Femur (tissue), 1 donor: Measurements from ENCODE around the gene DNAH8.

Experiments
- DNase-seq: peaks from one replicate; pipeline ENCODE4 v3.0.0-alpha.2; 2017

DNAH8 gene

DNA sequence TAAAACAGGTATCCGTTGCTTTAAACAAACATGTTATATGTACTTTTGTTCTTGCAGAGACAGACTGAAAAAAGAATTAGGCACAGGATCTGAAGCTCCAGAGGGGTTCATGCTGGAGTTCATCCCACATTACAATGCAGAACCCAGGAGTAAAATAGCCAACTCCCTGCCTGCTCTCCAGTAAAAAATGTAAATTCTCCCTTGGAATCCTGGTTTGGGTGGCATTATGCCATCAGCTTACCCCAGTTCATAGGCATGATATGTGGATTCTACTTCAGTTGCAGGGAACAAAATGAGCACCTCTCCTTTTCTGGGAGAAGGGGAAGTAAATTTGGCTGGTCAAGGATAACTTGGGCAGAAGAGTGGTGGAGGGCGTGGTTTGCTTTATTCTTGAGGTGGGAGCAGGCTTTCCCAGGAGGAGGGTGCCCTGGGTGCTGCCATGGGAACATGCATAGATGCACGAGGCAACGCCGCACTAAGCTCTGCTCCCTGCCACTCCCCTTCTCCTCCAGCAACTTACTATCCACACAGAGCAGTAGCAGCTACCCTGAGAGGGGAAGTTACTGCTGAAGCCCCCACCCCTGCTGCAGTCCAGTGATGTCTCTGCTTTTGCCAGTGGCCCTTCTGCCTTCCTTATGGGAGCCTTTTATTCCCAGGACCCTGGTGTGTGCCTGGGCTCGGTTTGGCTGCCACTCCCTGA lies 261.8 kb downstream of the DNAH8 start:
- DNase-seq, result no peak

DNA sequence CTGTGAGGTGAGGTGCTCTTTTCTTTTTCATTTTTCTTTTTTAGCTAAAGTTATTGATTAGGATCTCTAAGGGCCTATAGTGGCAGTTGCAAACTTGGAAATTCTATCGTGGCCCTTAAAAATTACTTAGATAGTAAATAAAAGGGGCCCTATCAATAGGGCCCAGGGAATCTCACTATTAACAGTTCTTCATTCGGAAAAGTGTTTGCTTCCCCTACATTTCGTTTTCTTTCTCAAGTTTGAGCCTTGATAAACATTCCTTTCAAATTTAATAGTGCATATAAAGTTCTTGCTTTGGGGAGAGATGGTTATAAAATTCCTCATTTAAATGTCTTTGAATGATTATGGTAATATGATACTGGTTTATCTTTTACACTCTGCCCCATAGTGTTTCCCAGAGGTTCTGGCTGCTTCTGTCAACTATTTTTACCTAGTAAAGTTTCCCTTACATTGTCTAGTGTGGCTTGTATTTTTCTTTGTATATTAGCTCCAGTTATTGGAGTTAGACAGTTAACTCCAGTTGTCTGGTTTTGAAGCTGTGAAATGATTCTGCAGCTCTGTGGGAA lies 263.1 kb downstream of the DNAH8 start:
- no peak for DNase-seq

DNA sequence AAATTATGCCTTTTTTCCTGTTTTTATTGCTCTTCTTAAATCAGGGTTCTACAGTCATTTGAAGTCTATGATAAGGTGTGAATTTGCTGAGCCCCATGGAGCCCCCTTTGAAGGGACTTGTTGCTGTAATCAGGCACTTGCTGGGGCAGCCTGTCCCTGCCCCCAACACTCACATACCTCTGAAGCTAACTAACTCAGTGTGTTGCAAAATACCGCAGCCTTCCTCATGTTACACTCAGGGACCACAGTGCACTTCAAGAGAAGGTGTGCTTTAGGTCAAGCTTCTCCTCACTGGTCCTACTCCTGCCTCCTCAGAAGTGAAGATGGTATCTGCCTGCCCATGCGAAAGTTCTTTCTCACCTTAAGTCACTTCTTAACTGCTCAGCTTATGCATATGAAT lies 267.4 kb downstream of the DNAH8 start:
- DNase-seq, result no peak

DNA sequence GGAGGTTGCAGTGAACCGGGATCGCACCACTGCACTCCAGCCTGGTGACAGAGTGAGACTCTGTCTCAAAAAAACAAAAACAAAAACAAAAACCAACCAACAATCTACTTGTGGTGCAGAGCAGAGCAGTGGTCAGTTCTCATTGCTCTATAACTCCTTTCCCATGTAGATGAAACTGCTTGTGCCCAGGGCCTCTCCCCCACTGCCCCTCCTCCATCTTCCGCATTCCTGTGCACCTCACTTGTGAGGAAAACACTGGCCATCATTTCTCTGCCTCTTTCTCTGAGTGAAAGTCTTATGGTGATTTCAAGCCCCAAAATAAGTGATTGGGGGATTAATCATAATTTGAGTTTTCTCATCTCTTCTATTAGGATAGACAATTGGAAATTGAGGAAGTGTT lies 269.6 kb downstream of the DNAH8 start:
- DNase-seq, result no peak

DNA sequence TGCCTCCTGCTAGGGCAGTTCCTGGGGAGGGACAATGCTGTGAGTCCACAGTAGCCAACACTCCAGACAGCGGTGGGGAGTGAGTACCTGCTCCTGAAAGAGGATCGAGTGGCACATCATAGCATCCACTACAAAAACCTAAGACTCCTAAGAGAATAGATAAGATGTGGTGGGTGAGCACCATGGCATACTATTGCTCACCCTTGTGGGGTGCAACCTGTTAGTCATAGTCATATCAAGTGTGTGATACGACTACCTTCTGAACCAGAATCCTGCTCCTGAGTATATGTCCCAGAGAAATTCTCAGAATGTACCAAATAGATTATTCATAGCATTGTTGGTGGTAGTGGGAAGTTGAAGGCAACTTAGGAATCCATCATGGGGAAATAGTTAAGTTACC lies 270.7 kb downstream of the DNAH8 start:
- DNase-seq, result no peak

GRCh38 chr6:38987503-38987902 lies 272.4 kb downstream of the DNAH8 start:
- DNase-seq, result no peak

DNA sequence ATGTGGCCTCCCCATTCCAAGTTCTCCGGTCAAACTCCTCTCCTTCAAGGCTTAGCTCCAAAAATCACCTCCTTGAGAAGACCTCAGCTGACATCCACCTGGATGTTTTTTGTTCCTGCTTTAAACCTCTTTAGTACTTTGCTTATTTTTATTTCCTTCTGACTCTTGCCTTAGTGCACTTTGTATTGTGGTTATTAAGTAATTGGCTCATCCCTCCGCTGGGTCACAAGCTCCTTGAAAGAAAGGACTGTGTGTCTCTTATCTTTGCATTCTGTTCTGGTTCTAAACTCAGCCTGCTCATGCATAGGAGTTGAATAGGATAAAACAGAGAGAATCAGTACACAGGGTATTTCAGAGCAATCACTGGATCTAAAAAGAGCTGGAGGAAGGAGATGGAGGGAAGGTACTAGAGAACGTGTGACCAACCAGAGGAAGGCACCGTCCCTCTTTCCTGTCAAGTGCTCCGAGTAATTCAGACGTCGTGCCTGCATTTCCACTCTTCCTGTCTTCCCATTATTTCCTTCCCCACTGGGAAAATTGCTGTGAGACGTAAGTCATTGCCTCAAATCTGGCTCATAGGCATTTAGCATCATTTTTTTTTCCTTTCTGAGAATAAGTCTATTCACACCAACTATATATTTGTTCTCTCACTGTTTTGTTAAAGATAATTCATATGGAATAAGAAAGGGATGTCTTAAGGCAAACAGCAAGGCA lies 273.8 kb downstream of the DNAH8 start:
- no peak for DNase-seq

DNA sequence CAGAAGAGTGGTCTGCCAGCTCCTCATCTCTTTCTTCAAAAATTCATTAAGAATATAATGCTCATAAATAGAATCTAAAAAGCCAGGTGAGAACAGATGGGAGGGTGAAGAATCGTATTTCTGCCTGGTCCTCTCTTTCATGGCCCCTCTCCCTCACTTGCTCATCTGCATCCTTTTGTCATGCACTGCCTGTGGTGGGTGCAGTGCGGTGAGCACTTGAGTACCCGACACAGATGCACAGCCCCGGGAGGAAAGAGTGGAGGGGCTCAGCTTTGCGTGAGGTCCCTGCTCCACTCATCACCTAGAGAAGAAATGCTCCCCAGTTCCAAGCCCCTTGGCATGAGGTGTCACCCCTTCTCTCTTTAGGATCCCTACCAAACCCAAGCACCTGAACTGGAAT lies 275.4 kb downstream of the DNAH8 start:
- no peak for DNase-seq

DNA sequence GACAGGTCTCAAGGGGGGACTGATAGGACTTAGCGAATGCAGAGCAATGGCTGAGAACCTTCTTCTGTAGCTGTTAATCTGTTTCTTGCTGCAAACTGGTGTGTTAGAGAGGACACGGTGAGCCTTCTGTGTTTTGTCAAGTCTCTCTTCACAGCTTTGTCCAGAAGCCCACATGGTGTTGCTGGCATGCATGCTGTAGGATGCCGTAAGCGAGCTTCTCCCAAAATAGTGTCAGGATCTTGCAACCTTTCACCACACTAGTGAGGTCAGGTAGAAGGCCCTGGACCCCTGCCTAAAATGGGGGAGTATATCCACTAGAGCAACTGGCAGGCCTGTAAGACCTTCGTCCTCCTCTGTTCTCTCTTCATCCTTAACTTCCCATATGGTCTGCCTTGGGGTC lies 281.6 kb downstream of the DNAH8 start:
- no peak for DNase-seq

DNA sequence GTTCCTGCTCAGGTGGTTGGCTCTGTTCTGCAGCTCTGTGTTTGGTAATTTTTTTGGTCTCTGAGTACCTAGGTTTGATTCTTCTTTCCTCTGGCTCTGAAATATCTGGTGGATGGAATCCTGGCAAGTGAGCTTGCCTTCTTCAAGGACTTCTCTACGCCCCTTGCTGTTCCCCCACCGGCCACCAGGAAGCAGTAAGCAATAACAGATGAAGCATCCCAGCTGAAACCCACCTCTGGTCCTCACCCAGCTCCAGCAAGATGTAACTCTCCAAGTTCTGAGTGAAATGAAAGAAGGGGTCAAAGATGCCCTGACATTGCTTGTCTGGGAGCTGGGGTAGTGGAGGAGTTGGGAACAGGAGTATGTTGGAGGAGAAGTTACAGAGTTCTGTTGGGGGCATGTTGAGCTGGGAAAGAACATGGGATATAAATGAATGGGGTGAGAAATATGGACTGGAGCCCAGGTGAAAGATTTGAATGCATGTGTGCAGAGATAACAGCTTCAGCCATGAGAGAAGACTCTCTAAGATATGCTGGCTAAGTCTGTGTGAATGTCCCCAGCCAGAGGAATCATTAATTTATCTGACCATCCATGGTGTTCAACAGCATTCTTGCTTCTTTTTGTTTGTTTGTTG lies 282.1 kb downstream of the DNAH8 start:
- no peak for DNase-seq

- DNase-seq, result no peak
Measured at GRCh38 chr6:39003072-39003471, 288.0 kb downstream of the DNAH8 start.

- DNase-seq, result no peak
Measured at GRCh38 chr6:39003492-39003891, 288.4 kb downstream of the DNAH8 start.

GRCh38 chr6:39004801-39005200 lies 289.7 kb downstream of the DNAH8 start:
- DNase-seq, result no peak

GRCh38 chr6:39005774-39006173 lies 290.7 kb downstream of the DNAH8 start:
- no peak for DNase-seq

- DNase-seq, result no peak
Measured at GRCh38 chr6:39007575-39007974, 292.5 kb downstream of the DNAH8 start.

- DNase-seq, result no peak
Measured at GRCh38 chr6:39008737-39009136, 293.6 kb downstream of the DNAH8 start.

DNA sequence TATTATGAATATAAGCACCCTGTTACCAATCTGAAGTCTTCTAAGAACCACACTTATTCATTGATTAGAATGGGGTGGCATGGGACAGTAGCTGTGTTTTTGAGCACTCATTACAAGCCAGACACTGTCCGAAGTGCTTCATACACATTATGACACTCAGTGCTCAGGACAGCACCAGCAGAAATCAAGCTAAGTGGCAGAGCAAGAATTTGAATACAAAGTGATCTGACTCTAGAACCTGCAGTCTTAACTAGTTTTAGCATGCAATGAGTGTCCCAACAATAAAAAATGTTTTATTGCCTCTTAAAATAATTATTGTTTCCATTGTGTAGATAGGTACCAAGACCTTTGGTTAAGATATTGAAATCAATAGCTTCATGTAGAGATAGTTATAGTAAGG lies 294.4 kb downstream of the DNAH8 start:
- no peak for DNase-seq

DNA sequence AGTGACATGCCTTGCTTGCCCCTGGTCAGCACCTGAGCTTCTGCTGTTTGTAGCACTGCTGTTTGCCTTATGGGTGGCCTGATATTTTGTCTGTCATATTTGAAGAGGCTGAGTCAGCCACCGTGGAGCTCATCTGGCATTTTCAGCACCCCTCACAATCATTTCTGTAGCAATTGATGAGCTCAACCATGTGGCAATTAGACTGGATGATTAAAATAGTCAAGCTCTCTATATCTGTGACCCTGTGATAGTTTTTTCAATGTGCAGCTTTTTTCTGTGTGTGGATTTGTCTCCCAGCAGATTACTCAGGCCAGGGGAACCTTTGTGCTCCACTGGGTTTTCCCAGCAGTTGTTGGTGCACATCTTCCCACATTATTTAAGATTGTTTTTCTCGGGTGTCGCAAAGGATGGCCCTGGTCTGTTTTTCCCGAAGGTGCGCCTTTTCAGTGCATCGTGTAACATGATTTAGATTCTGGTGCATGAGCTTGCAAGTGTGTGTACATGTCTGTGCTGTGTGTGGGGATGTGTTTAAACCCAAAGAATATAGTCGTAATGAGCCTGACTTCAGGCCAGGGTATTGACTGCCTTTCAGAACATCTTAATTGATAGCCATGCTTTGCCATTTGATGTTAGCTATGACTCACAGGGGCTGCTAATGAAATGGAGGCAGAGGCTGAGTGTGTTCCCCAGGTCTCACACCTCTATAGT lies 301.9 kb downstream of the DNAH8 start:
- DNase-seq, result no peak

- DNase-seq, result no peak
Measured at GRCh38 chr6:39017547-39017880, 302.4 kb downstream of the DNAH8 start.

GRCh38 chr6:39018103-39018502 lies 303.0 kb downstream of the DNAH8 start:
- no peak for DNase-seq

- DNase-seq, result no peak
Measured at GRCh38 chr6:39020136-39020535, 305.0 kb downstream of the DNAH8 start.

DNA sequence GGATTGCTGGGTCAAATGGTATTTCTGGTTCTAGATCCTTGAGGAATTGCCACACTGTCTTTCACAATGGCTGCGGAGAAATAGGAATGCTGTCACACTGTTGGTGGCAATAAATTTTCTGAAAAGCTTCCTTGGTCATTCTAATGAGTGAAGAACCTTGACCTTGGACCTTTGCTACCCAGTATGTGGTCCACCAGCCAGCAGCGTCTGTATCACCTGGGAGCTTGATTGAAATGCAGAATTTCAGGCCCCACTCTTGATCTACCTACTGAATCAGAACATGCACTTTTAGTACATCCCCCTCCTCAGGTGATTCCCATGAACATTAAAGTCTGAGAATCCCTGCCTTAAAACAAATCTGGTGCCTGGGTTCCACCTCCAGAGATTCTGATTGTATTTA lies 305.9 kb downstream of the DNAH8 start:
- DNase-seq, result no peak

GRCh38 chr6:39021779-39022178 lies 306.7 kb downstream of the DNAH8 start:
- no peak for DNase-seq
